Dendritic cell treated with granulocyte-macrophage colony-stimulating factor and Interleukin-4, amounts not matched to agents 40 ng/mL and 50 ng/mL, for 4 days (primary cell): ENCODE measurements around the gene CCT3.

ENCODE experiments used
- H3K27ac Mint-ChIP-seq: one replicate; pipeline ENCODE4 v1.8.0; 2022; ENCODE audit warnings: mild to moderate bottlenecking, mixed read lengths
- H3K27me3 Mint-ChIP-seq: one replicate; pipeline ENCODE4 v1.8.0; 2022; ENCODE audit warnings: mild to moderate bottlenecking, mixed read lengths
- H3K36me3 Mint-ChIP-seq: one replicate; pipeline ENCODE4 v1.8.0; 2022; ENCODE audit warnings: low read depth, mixed read lengths
- H3K4me1 Mint-ChIP-seq: one replicate; pipeline ENCODE4 v1.8.0; 2022; ENCODE audit warnings: low read depth, mixed read lengths
- H3K4me3 Mint-ChIP-seq: one replicate; pipeline ENCODE4 v1.8.0; 2022; ENCODE audit warnings: mild to moderate bottlenecking, moderate library complexity, mixed read lengths
- H3K9me3 Mint-ChIP-seq: one replicate; pipeline ENCODE4 v1.8.0; 2022; ENCODE audit warnings: mixed read lengths
- intact Hi-C: fragments of 100-400 bp; cut with micrococcal nuclease; formaldehyde crosslinking; loops from one replicate; pipeline ENCODE4 v1.15.0; 2022

CCT3 gene

DNA sequence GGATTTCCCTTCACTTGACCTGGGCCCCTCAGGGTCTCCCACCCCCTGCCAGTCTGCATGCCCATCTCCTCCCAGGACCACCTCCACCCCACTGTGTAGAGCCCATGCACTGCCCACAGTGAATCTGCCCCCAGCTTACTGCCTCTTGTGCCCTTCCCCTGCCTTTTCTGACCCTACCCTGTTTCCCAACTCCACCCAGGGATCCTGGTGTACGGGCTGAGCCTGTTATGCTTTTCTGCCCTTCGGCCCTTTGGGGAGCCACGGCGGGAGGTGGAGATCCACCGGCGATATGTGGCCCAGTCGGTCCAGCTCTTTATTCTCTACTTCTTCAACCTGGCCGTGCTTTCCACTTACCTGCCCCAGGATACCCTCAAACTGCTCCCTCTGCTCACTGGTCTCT is 52.0 kb downstream of the CCT3 start:
- peaks cover 58% of the 10 kb centered on the region for H3K36me3 Mint-ChIP-seq
- H3K4me1 Mint-ChIP-seq = peaks cover 58% of the 10 kb centered on the region
- intact Hi-C loops = loop anchor here (10.0 kb wide), 1 partner anchor 49 kb away; the partner anchor contains the start of genes CCT3 and TSACC
- no peaks in the 10 kb centered on the region for H3K27me3 Mint-ChIP-seq
- no peaks in the 10 kb centered on the region for H3K9me3 Mint-ChIP-seq
- H3K27ac Mint-ChIP-seq = peak overlapping the region; percentile 42
- no peak overlapping the region for H3K4me3 Mint-ChIP-seq

GRCh38 chr1:156285437-156285836 is 52.7 kb downstream of the CCT3 start:
- Mint-ChIP-seq H3K4me3 (no peak overlapping the region), H3K27ac (peak overlapping the region; percentile 42), H3K4me1 (peaks cover 60% of the 10 kb centered on the region), H3K9me3 (no peaks in the 10 kb centered on the region), H3K36me3 (peaks cover 60% of the 10 kb centered on the region), H3K27me3 (no peaks in the 10 kb centered on the region)
- intact Hi-C loops = loop anchor here (10.0 kb wide), 1 partner anchor 49 kb away; the partner anchor contains the start of genes CCT3 and TSACC

DNA sequence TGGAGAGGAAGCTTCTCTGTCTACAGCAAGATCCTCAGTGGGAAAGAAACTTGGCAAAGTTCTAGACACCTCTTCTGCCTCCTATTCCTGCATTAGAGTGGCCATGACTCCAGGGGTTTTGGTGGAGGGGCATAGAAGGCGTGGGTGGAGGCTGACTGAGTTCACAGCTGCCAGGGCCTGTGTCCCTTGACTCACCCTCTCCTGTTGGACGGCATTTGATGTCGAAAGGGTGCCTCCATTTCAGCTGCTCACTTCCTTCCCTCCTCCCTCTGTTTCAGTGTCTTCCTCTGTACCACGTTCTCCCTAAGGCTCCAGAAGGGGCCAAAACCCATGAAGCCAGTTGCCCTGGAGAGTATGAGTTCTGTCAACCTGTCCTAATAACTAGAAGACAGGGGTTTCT is 53.3 kb downstream of the CCT3 start:
- H3K36me3 Mint-ChIP-seq = peaks cover 67% of the 10 kb centered on the region
- H3K4me3 Mint-ChIP-seq = no peak overlapping the region
- H3K9me3 Mint-ChIP-seq = no peaks in the 10 kb centered on the region
- H3K4me1 Mint-ChIP-seq = peaks cover 62% of the 10 kb centered on the region
- no peaks in the 10 kb centered on the region for H3K27me3 Mint-ChIP-seq
- peak overlapping the region; percentile 10 for H3K27ac Mint-ChIP-seq
- intact Hi-C loops = loop anchor here (10.0 kb wide), 1 partner anchor 50 kb away; the partner anchor contains the start of genes CCT3 and TSACC

GRCh38 chr1:156284112-156284511 is 54.0 kb downstream of the CCT3 start, which contains the start of gene TMEM79:
Gene TMEM79, plus strand, starts transcription at chr1:156284325. Its CDS starts 902 bp downstream, at chr1:156285227.
- intact Hi-C loops = loop anchor here (10.0 kb wide), 1 partner anchor 51 kb away; the partner anchor contains the start of genes CCT3 and TSACC
- no peaks in the 10 kb centered on the region for H3K9me3 Mint-ChIP-seq
- peaks cover 64% of the 10 kb centered on the region for H3K36me3 Mint-ChIP-seq
- no peaks in the 10 kb centered on the region for H3K27me3 Mint-ChIP-seq
- H3K27ac Mint-ChIP-seq = peak within 1 kb of the TSS; percentile 93
- H3K4me3 Mint-ChIP-seq = peak within 1 kb of the TSS; percentile 93
- H3K4me1 Mint-ChIP-seq = peaks cover 62% of the 10 kb centered on the region

DNA sequence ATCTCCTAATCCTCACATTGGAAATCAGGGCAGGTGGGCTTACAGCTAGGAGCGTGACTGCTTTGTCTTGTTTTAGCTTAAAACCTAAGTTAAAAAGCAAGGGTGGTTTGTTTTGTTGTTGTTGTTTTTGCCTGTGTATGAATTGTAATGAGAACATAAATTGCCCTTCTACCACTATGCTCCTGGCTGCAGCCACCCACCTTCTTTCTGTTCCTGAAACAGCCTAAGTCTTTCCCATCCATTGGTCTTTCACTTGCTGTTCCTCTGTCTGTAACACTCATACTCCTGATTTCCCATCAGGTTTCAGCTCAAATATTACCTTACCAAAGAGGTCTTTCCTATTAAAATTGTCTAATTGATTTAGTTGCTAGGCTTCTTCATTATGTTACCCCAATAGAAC is 54.6 kb downstream of the CCT3 start:
- Mint-ChIP-seq H3K36me3 (peaks cover 64% of the 10 kb centered on the region), H3K27me3 (no peaks in the 10 kb centered on the region), H3K9me3 (no peaks in the 10 kb centered on the region), H3K27ac (peak overlapping the region; percentile 93), H3K4me1 (peaks cover 67% of the 10 kb centered on the region), H3K4me3 (peak overlapping the region; percentile 93)
- intact Hi-C loops = loop anchor here (10.0 kb wide), 1 partner anchor 51 kb away; the partner anchor contains the start of genes CCT3 and TSACC

DNA sequence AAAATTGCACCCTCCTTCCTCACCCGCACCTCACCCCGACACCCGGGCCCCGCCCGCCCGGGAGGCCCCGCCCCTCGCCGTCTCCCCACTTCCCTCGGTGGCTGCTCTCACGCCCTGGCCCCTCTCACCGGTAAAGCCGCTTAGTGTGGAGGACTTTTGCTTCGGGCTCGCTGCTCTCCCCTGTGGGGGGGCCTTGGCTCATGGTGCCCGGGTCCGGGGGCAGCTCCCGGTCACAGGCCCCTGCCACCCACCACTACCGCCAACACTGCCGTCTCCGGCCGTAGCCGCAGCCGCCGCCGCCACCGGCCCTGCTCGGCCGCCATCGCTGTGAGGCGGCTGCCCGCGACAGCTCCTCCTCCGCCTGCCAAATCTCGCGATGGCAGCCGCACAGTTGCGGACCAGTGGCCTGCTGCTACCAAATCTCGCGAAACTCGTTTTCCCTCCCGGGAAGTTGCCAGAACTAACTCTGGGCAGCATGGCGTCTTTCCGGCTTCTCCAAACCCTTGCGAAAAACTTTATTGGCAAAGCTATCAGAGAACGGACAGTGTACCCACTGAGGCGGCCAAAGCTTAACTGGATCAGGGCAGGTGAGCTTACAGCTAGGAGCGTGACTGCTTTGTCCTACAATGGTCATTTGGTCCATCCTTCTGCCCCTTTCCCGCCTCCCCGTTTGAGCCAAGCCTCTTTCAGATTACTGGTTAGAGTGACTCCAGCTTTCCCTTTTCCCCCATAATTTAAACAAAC is 55.4 kb downstream of the CCT3 start, which contains the start of gene SMG5:
Gene SMG5, minus strand, starts transcription at position 347 of the 744 bp plus-strand sequence. Its CDS starts 145 bp downstream, at position 202.
- Mint-ChIP-seq H3K4me1 (peaks cover 76% of the 10 kb centered on the region), H3K36me3 (peaks cover 64% of the 10 kb centered on the region), H3K27me3 (no peaks in the 10 kb centered on the region), H3K4me3 (peak within 1 kb of the TSS; percentile 93), H3K9me3 (no peaks in the 10 kb centered on the region), H3K27ac (peak within 1 kb of the TSS; percentile 93)
- intact Hi-C loops = loop anchor here (10.0 kb wide), 1 partner anchor 52 kb away; the partner anchor contains the start of genes CCT3 and TSACC

- Mint-ChIP-seq H3K27me3 (no peaks in the 10 kb centered on the region), H3K4me1 (peaks cover 83% of the 10 kb centered on the region), H3K27ac (peak overlapping the region; percentile 93), H3K9me3 (no peaks in the 10 kb centered on the region), H3K4me3 (peak overlapping the region; percentile 93), H3K36me3 (peaks cover 68% of the 10 kb centered on the region)
- intact Hi-C loops = loop anchor here (10.0 kb wide), 1 partner anchor 53 kb away; the partner anchor contains the start of genes CCT3 and TSACC
Measured at GRCh38 chr1:156281693-156282478, 56.2 kb downstream of the CCT3 start.

DNA sequence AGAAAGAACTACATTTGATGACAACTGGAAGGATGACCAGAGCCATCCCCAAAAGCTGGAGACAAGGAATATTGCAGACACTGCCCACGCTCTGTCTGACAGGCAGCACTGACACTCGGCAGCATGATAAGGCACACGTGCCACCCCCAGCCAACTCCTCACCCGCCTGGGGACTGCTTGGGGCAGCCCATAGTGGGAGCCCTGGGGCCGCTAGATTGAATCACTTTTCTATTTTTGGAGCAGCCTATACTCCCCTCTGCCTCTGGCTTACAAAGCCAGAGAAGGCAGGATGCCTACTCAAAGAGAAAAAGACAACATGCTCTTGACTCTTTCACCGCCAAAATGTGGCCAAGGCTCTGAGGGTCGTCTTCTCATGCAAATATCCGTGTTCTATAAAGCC is 56.8 kb downstream of the CCT3 start:
- no peaks in the 10 kb centered on the region for H3K9me3 Mint-ChIP-seq
- peak overlapping the region; percentile 93 for H3K4me3 Mint-ChIP-seq
- peak overlapping the region; percentile 93 for H3K27ac Mint-ChIP-seq
- H3K27me3 Mint-ChIP-seq = no peaks in the 10 kb centered on the region
- peaks cover 68% of the 10 kb centered on the region for H3K36me3 Mint-ChIP-seq
- peaks cover 86% of the 10 kb centered on the region for H3K4me1 Mint-ChIP-seq
- intact Hi-C loops = loop anchor here (10.0 kb wide), 1 partner anchor 54 kb away; the partner anchor contains the start of genes CCT3 and TSACC

DNA sequence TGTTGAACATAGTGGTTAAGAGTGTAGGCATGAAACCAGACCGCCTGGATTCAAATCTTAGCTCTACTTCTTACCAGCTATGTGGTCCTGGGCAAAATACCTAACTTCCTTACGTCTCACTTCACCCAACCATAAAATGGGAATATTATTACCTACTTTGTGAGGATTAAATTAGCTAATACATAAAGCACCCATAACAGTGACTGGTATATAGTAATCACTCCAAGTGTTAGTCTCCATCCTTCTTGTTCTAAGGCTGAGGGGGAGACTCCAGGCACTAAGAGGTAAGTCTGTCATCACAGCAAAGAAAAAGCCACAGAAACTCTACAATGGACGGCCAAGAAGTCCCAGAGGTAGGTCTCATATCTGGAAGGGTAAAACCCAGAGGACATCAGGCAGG is 58.3 kb downstream of the CCT3 start:
- Mint-ChIP-seq H3K27ac (no peak overlapping the region), H3K4me3 (no peak overlapping the region), H3K4me1 (peaks cover 71% of the 10 kb centered on the region), H3K9me3 (no peaks in the 10 kb centered on the region), H3K36me3 (peaks cover 68% of the 10 kb centered on the region), H3K27me3 (no peaks in the 10 kb centered on the region)
- intact Hi-C loops = loop anchor here (10.0 kb wide), 1 partner anchor 55 kb away; the partner anchor contains the start of genes CCT3 and TSACC

- H3K4me3 Mint-ChIP-seq = no peak overlapping the region
- H3K27me3 Mint-ChIP-seq = no peaks in the 10 kb centered on the region
- intact Hi-C loops = no loop called here
- peaks cover 48% of the 10 kb centered on the region for H3K4me1 Mint-ChIP-seq
- H3K27ac Mint-ChIP-seq = peak overlapping the region; percentile 28
- H3K9me3 Mint-ChIP-seq = no peaks in the 10 kb centered on the region
- H3K36me3 Mint-ChIP-seq = peaks cover 83% of the 10 kb centered on the region
Measured at GRCh38 chr1:156276966-156277381, 61.1 kb downstream of the CCT3 start.

GRCh38 chr1:156276532-156276931 is 61.6 kb downstream of the CCT3 start:
- Mint-ChIP-seq H3K9me3 (no peaks in the 10 kb centered on the region), H3K27ac (no peak overlapping the region), H3K4me3 (no peak overlapping the region), H3K36me3 (peaks cover 86% of the 10 kb centered on the region), H3K4me1 (peaks cover 43% of the 10 kb centered on the region), H3K27me3 (no peaks in the 10 kb centered on the region)
- intact Hi-C loops = no loop called here

- Mint-ChIP-seq H3K36me3 (peaks cover 100% of the 10 kb centered on the region), H3K4me3 (no peak overlapping the region)
Measured at GRCh38 chr1:156270314-156270713, 67.8 kb downstream of the CCT3 start.

GRCh38 chr1:156268336-156268735 is 69.8 kb downstream of the CCT3 start:
- no peak overlapping the region for H3K4me3 Mint-ChIP-seq
- H3K27me3 Mint-ChIP-seq = no peaks in the 10 kb centered on the region
- intact Hi-C loops = no loop called here
- H3K9me3 Mint-ChIP-seq = no peaks in the 10 kb centered on the region
- no peaks in the 10 kb centered on the region for H3K4me1 Mint-ChIP-seq
- H3K27ac Mint-ChIP-seq = no peak overlapping the region
- H3K36me3 Mint-ChIP-seq = peaks cover 100% of the 10 kb centered on the region

More at GRCh38 chr1:156270314-156270713, 67.8 kb downstream of the CCT3 start:
- H3K27me3 Mint-ChIP-seq = no peaks in the 10 kb centered on the region
- intact Hi-C loops = no loop called here
- H3K27ac Mint-ChIP-seq = no peak overlapping the region
- no peaks in the 10 kb centered on the region for H3K9me3 Mint-ChIP-seq
- no peaks in the 10 kb centered on the region for H3K4me1 Mint-ChIP-seq
